GM12878 (cell line): Measurements from ENCODE around the gene C19orf33.

Experiments used
- CBFB ChIP-seq: IDR thresholded peaks from 2 replicates; pipeline ENCODE4 v1.6.1; 2016; ENCODE audit warnings: antibody characterized with exemption, low read depth
- HSF1 ChIP-seq: fragments of 150-350 bp; IDR thresholded peaks from 2 replicates; pipeline ENCODE4 v1.6.1; 2014; ENCODE audit warnings: mild to moderate bottlenecking, low read depth, low read length
- MAX ChIP-seq: IDR thresholded peaks from 2 replicates; pipeline ENCODE4 v1.6.1; 2012; ENCODE audit warnings: low read depth, low read length, improper control_type of control experiment
- SIN3A ChIP-seq: IDR thresholded peaks from 2 replicates; pipeline ENCODE4 v1.6.1; 2012; ENCODE audit warnings: low read depth, low read length, improper control_type of control experiment
- USF2 ChIP-seq: IDR thresholded peaks from 2 replicates; pipeline ENCODE4 v1.6.1; 2011; ENCODE audit warnings: low read depth, low read length, improper control_type of control experiment, borderline replicate concordance

- TF ChIP-seq CBFB, result no peak
- no peak for TF ChIP-seq MAX
- no peak for TF ChIP-seq SIN3A
- TF ChIP-seq USF2, result no peak
- no peak for TF ChIP-seq HSF1
Observed at GRCh38 chr19:38317104-38317612, 13.1 kb downstream of the C19orf33 start.
